Stimulated activated CD8-positive, alpha-beta memory T cell treated with anti-CD3 and anti-CD28 coated beads, Interleukin-15, amount 100 ng/mL, for 1 hour (primary cell): Measurements from ENCODE around the gene SRRT.

Experiments used
- DNase-seq: peaks from one replicate; pipeline ENCODE4 v3.0.0-alpha.2; 2020; ENCODE audit warnings: low read depth

SRRT gene

DNA sequence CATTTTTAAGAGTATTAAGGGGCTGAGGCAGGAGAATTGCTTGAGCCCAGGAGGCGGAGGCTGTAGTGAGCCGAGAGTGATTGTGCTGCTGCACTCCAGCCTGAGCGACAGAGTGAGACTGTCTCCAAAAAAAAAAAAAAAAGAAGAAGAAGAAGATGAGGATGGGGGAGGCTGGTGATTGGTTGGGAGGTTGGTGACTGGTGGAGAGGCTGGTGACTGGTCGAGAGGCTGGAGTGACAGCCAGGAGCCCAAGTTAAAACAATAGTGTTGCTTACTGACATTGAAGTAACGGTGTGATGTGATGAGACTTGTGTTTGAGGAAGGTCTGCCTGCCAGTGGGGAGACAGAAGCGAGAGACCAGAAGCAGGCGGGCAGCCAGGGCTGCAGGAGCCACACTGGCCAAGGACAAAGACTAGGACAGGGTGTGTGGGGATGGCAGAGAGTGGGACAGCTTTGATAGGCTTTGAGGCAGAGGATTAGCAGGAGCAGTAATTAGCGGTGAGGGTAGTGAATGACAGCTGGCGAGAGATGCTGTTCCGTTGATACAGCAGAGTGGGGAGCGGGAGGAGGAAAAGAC lies 4.9 kb downstream of the SRRT start:
- no peak for DNase-seq

GRCh38 chr7:100880645-100881044 lies 5.7 kb downstream of the SRRT start:
- DNase-seq: no peak

DNA sequence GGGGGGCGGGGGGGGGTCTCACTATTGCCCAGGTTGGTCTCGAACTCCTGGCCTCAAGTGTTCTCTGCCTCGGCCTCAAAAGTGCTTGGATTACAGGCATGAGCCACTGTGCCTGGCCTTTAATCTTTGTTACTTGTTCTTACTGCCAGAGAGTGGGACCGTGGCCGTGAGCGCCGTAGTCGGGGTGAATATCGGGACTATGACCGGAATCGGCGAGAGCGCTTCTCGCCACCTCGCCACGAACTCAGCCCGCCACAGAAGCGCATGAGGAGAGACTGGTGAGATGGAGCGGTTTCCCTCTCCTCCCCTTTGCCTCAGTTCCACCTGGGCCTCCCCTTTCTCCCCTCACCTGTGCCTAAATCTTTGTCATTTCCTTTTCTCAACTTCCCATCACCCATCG lies 6.2 kb downstream of the SRRT start:
- DNase-seq: no peak

- no peak for DNase-seq
Observed at GRCh38 chr7:100882201-100882600, 7.3 kb downstream of the SRRT start.

- no peak for DNase-seq
Observed at GRCh38 chr7:100882785-100883526, 8.1 kb downstream of the SRRT start.

DNA sequence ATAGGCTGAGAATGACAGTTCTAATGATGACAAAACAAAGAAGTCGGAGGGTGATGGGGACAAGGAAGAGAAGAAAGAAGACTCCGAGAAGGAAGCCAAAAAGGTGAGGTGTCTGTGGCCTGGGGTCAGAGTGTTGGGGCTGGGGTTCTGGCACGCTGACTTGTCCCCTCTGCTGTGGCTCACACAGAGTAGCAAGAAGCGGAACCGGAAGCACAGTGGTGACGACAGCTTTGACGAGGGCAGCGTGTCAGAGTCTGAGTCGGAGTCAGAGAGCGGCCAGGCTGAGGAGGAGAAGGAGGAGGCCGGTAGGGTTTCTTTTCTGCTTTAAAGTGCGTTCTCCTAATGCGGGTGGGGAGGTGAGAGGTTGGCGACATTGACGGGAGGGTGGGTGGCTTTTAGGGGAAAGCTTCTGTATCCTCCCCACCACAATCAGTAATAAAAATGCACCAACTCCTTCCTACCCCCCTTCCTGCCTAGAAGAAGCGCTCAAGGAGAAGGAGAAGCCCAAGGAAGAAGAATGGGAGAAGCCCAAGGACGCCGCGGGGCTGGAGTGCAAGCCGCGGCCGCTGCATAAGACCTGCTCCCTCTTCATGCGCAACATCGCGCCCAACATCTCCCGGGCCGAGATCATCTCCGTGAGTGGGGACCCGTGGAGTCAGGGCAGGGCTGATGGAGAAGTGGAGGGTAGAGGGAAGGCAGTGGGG lies 10.0 kb downstream of the SRRT start:
- no peak for DNase-seq

DNA sequence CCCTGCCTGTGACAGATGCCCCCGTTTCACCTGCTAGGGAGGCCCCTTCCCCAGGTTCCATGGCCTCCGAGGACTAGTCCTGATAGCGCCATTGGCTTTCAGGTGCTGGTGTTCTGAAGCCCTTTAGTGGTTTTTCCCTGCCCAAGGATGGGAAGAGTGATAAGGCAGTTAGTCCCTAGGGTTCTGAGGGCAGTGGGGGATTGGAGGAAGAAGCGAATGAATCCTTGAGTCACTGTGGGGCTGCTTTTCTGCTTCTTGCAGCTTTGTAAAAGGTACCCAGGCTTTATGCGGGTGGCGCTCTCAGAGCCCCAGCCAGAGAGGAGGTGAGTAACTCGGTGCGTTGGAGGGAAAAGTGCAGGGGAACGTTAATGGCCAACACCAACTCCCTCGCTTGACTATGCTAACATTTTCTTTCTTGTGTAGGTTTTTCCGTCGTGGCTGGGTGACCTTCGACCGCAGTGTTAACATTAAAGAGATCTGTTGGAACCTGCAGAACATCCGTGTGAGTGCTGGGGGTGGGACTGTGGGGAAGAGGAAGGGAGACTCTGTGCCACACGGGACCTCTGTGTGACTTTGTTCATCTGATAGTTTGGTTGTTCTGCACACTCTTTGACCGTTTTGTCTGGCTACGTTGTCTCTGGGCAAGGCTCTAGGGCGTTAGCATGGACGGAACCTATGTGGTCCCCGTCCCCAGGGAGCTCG lies 10.7 kb downstream of the SRRT start:
- DNase-seq: no peak

DNA sequence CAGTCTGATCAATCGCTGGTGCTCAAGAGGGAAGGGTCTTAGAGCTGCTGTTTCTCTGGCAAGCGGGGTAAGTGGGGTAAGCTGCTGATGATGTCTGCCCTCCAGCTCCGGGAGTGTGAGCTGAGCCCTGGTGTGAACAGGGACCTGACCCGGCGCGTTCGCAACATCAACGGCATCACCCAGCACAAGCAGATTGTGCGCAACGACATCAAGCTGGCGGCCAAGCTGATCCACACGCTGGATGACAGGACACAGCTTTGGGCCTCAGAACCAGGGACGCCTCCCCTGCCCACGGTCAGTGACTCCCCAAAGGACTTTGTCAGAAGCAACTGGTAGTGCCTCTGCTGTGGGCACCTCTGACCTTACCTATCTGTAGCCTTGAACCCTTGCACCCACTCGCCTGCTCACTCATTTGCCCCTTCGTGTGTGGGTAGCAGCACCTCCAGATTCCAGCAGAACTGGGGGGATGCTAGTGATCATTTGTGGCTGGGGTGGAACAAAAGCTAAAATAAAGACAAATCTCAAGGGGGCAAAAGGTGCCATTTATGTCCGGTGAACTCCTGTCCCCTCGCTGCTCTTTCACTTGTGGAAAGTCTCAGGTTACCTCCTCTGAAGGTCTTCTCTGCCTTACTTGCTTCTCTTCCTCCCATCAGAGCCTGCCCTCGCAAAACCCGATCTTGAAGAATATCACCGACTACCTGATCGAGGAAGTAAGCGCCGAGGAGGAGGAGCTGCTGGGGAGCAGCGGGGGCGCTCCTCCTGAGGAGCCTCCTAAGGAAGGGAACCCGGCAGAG lies 11.4 kb downstream of the SRRT start:
- DNase-seq: no peak

GRCh38 chr7:100886936-100887515 lies 12.1 kb downstream of the SRRT start:
- no peak for DNase-seq

- DNase-seq: no peak
Observed at GRCh38 chr7:100887516-100888290, 12.8 kb downstream of the SRRT start.

GRCh38 chr7:100888291-100888987 lies 13.5 kb downstream of the SRRT start:
- DNase-seq: no peak

DNA sequence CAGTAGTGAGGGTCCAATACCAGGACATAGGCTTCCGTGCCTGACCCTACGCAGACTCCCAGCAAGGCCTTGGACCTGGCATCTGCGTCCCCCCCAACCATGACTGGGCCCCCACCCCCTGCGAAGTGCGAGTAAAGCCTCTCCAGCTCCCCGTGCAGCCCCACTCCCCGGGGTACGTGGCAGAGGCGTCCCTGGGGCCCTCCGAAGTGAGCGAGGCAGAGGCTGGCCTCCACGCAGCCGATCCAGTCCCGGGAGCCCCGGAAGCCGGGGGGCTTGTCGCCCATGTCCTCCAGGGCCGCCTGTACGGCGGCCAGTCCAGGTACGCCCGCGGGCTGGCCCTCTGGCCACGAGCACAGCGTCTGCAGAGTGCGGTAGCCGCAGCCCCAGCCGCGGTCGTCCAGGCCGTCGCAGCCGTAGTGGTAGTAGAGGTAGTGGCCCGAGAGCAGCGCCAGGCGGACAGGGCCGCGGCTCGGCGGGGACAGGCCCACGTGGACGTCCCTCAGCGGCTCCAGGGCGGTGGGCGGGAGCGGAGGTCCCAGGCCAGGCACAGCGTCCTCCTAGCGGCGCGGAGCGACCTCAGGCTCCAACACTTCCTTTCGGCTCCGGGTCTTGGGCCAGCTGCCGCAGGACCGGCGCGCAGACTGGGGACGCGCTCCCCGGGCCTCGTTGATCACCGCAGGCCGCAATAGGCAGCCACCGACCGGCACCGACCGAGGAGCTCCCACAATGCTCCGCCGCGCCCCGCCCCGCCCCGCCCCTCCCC lies 14.3 kb downstream of the SRRT start, which contains the start of gene UFSP1:
Gene UFSP1 (minus strand): TSS at position 728 of the 763 bp plus-strand sequence. CDS start 444 bp downstream, at position 284.
- DNase-seq: no peak

DNA sequence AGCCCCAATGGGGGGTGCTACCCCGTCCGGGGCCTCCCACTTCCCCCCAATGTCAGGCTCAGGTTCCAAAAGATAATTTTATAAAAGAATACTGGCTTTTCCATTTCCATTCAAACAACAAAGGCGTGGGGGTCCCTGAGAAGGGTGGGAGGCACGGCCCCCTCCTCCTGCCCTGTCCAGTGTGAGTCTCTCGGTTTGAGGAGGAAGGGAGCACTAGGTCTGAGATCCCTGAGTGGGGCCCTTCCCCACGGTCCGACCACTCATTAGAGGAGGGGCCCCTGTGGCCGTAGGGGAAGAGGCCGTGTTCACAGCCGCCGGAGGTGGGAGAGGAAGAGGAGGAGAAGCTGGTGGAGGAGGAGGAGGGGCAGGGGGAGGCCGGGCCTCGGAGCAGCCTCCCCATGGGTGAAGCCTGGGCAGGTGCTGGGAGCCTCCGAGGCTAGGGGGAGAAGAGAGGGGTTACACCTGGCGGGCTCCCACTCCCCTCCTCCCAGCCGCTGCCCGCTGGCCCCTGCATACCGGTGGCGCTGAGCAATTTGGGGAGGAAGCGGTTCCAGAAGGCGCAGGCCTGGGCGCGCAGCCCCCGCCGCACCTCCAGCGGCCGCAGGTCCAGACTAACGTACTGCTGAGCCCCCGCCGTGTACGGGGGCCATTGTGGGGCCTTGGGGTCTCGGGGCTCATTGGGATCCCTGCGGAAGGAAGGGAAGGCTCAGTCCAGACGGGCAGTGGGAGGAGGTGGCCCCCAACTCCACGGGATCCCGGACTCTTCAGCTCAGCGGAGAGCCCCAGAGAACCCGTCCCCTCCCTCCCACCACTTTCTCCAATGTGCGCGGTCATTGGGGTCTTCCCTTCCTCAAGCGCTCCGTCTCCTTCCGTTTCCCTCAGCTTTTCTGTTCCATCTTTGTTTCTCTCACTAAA lies 16.0 kb downstream of the SRRT start:
- DNase-seq: no peak

DNA sequence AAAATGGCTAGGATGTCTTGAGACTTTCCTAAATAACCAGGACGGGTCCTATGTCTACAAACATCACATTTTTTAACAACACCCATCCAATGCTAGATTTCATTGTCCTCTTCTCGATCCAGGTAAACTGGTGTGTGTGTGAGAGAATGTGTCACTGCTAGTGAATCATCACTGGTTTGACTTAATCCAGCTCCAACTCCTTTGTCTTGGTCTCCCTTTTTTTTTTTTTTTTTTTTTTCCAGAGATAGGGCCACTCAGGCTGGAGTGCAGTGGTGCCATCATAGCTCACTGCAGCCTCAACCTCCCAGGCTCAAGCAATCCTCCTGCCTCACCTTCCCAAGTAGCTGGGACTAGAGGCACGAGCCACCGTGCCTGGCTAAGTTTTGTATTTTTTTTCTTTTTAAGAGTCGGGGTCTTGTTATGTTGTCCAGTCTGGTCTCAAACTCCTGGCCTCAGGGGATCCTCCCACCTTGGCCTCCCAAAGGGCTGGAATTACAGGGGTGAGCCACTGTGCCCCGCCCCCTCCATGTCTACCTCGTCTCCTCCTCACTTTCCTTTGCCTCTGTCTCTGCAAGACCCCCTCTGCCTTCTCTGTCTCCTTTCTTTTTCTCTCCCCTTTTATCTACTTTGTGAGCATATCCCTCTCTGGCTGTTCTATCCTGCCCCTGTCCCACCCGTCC lies 16.8 kb downstream of the SRRT start:
- no peak for DNase-seq

DNA sequence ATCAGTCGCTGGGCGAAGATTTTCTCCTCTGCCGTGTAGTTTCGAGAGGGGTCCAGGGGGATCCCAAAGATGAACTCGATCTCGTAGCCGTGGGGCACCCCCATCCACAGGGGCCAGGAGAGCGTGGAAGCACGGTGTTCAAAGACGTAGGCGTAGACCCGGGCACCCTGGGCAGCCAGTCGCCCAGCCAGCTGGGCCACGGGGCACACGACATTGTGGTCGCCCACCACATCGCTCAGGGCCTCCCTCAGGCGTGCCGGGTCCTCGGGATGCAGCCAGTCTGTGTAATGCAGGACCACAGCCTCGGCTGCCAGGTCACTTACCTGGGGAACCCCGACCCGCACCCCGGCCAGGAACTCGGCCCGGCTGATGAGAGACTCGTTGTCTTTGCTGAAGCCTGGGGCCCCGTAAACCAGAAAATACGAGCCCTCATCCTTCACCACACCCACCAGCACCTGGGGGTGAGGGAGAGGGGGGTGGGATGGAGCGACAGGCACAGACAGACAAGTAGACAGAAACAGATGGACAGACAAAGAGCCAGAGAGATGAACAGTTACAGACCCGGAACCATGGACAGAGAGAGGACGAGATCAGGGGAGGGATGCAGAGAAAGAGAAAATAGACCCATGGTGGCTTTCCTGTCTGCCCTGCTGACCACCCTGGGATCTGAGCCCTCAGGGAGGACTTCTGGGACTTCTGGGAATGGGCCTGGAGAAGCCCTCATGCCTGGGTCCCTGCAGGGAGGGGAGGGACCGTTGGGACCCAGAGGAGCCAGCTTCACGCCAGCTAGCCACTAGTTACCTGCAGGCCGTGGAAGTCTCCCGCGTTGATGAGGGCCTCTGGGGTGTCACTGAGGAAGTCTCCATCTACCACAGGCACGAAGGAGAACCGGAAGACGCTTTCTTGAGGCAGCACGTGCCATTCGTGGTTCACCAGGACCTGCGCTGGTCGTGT lies 17.7 kb downstream of the SRRT start:
- DNase-seq: no peak

DNA sequence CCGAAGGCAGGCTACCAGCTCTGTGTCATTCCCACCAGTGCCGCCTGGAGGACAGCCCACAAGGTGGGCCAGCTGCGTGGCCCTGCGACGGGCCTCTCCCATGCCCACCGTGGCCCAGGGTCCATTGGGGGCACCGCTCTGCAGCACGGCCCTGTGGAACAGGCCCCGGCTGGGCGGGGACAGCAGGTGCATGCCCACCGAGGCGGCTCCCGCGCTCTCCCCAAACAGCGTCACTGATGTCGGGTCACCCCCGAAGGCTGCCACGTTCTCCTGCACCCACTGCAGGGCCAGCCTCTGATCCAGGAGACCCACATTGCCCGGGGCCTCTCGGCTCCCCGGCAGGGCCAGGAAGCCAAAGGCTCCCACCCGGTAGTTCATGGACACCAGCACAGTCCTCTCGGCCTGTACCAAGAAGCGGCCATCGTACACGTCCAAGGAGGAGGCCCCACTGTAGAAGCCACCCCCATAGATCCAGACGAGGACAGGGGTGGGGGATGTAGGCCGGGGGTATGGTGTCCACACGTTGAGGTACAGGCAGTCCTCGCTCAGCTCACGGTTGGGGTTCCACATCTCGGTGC lies 18.5 kb downstream of the SRRT start:
- DNase-seq: no peak
